DOHH2 (cell line): Measurements from ENCODE around the gene KCNMA1.

Experiments
- EZH2phosphoT487 ChIP-seq: fragments of 200-600 bp; sonication (generic); IDR thresholded peaks from 2 replicates; pipeline ENCODE4 v1.6.1; 2017; ENCODE audit warnings: borderline replicate concordance, mild to moderate bottlenecking, antibody characterized with exemption, low read length, moderate library complexity, mixed read lengths
- TF ChIP-seq, protein P1 (sequence below): fragments of 200-600 bp; sonication (generic); IDR thresholded peaks from one replicate; pipeline ENCODE4 v1.5.1; 2014; ENCODE audit warnings: antibody characterized with exemption, mild to moderate bottlenecking, low read depth, low read length; ENCODE audit not compliant: poor library complexity, severe bottlenecking

DNA sequence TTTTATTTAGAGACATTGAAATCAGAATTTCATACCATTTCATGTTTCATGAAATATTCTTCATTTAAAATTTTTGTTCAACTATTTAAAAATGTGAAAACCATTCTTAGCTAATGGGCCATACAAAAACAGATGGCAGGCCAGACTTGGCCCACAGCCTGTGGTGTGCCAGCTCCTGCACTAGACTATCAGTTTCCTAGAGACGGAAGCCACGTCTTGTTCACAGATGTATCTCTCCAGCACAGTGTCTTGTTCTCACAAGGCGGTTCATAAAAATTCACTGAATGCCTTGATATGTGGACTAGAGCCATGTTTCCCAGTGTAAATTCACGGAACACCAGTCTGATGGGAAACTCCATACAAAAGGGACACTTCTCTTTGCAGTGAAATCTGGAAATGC lies 216.0 kb downstream of the KCNMA1 start:
- TF ChIP-seq, protein P1, sequence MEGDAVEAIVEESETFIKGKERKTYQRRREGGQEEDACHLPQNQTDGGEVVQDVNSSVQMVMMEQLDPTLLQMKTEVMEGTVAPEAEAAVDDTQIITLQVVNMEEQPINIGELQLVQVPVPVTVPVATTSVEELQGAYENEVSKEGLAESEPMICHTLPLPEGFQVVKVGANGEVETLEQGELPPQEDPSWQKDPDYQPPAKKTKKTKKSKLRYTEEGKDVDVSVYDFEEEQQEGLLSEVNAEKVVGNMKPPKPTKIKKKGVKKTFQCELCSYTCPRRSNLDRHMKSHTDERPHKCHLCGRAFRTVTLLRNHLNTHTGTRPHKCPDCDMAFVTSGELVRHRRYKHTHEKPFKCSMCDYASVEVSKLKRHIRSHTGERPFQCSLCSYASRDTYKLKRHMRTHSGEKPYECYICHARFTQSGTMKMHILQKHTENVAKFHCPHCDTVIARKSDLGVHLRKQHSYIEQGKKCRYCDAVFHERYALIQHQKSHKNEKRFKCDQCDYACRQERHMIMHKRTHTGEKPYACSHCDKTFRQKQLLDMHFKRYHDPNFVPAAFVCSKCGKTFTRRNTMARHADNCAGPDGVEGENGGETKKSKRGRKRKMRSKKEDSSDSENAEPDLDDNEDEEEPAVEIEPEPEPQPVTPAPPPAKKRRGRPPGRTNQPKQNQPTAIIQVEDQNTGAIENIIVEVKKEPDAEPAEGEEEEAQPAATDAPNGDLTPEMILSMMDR = no peak
- TF ChIP-seq EZH2phosphoT487 = no peak
